CD4-positive, alpha-beta T cell treated with Interleukin-4 for 1 hour (primary cell): ENCODE measurements around the gene NOSIP.
"Not testable (repeated sequence)": the region's sequence is repeated elsewhere in the genome, so short reads cannot be mapped to it uniquely, and the experiment has no call there.

Experiments
- DNase-seq, 2 donors: peaks; one replicate each; pipeline ENCODE4 v3.0.0-alpha.2; 2020 to 2022

Gene NOSIP

GRCh38 chr19:49580264-49581006 lies at the start of gene NOSIP:
Gene NOSIP (minus strand): TSS chr19:49580556. CDS start chr19:49560691, 19,865 bp downstream.
- peak; percentile 96 to 97 for DNase-seq

GRCh38 chr19:49629659-49630058 lies 49.3 kb upstream of the NOSIP start:
- DNase-seq, result no peak

- no peak for DNase-seq
These were observed 45.9 kb upstream of the NOSIP start for GRCh38 chr19:49626226-49626625.

GRCh38 chr19:49624967-49625910 lies 44.9 kb upstream of the NOSIP start:
- DNase-seq, result no peak

- not testable (repeated sequence) for DNase-seq
These were observed 37.5 kb upstream of the NOSIP start for GRCh38 chr19:49617860-49618259.

GRCh38 chr19:49616945-49617344 lies 36.6 kb upstream of the NOSIP start:
- DNase-seq, result no peak

- DNase-seq, result no peak
These were observed 36.2 kb upstream of the NOSIP start for GRCh38 chr19:49616532-49616931.

- no peak for DNase-seq
These were observed 35.5 kb upstream of the NOSIP start for GRCh38 chr19:49615861-49616260.

GRCh38 chr19:49614096-49614833 lies 33.9 kb upstream of the NOSIP start:
- DNase-seq, result no peak

- no peak for DNase-seq
These were observed 33.0 kb upstream of the NOSIP start for GRCh38 chr19:49613374-49613773.

- no peak for DNase-seq
These were observed 29.2 kb upstream of the NOSIP start for GRCh38 chr19:49609499-49610092.

GRCh38 chr19:49605605-49606004 lies 25.2 kb upstream of the NOSIP start:
- no peak for DNase-seq

GRCh38 chr19:49602806-49603205 lies 22.4 kb upstream of the NOSIP start:
- DNase-seq, result no peak

- DNase-seq, result no peak
These were observed 21.2 kb upstream of the NOSIP start for GRCh38 chr19:49601482-49602038.

GRCh38 chr19:49599378-49600295 lies 19.3 kb upstream of the NOSIP start:
- no peak for DNase-seq

- no peak for DNase-seq
These were observed 17.3 kb upstream of the NOSIP start for GRCh38 chr19:49597703-49597974.

GRCh38 chr19:49596954-49597702 lies 16.8 kb upstream of the NOSIP start:
- DNase-seq, result no peak

GRCh38 chr19:49596407-49596806 lies 16.1 kb upstream of the NOSIP start:
- DNase-seq, result no peak

- DNase-seq, result no peak
These were observed 15.6 kb upstream of the NOSIP start for GRCh38 chr19:49595819-49596404.
